Stomach (tissue), 4 donors: ENCODE data around the gene GTF2E1.
"Not testable (repeated sequence)": the region's sequence is repeated elsewhere in the genome, so short reads cannot be mapped to it uniquely, and the experiment has no call there.

Experiments
- POLR2A ChIP-seq, 4 donors: fragments of 450-650 bp; IDR thresholded peaks; one replicate each; pipeline ENCODE4 v1.6.1; 2016; ENCODE audit warnings: antibody characterized with exemption in 4 of 4, control low read depth in 2 of 4, mild to moderate bottlenecking in 1 of 4, moderate library complexity in 1 of 4
- POLR2AphosphoS5 ChIP-seq, 3 donors: sonication (generic); formaldehyde crosslinking; IDR thresholded peaks; one replicate each; pipeline ENCODE4 v1.6.1; 2016; ENCODE audit warnings: antibody characterized with exemption in 3 of 3
- TF ChIP-seq, protein P1 (sequence below), 7 experiments: fragments of 450-650 bp in 4 of 7; fragments of 200-600 bp in 3 of 7; sonication (generic) in 3 of 7; IDR thresholded peaks; one replicate each; pipeline ENCODE4 v1.5.1; 2016 to 2019; ENCODE audit warnings: antibody characterized with exemption in 7 of 7, control low read depth in 2 of 7, mild to moderate bottlenecking in 1 of 7

DNA sequence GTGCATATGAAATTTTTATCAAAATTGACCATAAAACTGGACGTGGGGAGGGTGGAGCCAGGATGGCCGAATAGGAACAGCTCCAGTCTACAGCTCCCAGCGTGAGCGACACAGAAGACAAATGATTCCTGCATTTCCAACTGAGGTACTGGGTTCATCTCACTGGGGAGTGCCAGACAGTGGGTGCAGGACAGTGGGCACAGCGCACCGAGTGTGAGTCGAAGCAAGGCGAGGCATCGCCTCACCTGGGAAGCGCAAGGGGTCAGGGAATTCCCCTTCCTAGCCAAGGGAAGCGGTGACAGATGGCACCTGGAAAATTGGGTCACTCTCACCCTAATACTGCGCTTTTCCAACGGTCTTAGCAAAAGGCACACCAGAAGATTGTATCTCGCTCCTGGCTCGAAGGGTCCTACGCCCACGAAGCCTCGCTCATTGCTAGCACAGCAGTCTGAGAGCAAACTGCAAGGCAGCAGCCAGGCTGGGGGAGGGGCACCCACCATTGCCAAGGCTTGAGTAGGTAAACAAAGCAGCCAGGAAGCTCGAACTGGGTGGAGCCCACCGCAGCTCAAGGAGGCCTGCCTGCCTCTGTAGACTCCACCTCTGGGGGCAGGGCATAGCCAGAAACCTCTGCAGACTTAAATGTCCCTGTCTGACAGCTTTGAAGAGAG, 23.2 kb upstream of the GTF2E1 start:
- TF ChIP-seq, protein P1, sequence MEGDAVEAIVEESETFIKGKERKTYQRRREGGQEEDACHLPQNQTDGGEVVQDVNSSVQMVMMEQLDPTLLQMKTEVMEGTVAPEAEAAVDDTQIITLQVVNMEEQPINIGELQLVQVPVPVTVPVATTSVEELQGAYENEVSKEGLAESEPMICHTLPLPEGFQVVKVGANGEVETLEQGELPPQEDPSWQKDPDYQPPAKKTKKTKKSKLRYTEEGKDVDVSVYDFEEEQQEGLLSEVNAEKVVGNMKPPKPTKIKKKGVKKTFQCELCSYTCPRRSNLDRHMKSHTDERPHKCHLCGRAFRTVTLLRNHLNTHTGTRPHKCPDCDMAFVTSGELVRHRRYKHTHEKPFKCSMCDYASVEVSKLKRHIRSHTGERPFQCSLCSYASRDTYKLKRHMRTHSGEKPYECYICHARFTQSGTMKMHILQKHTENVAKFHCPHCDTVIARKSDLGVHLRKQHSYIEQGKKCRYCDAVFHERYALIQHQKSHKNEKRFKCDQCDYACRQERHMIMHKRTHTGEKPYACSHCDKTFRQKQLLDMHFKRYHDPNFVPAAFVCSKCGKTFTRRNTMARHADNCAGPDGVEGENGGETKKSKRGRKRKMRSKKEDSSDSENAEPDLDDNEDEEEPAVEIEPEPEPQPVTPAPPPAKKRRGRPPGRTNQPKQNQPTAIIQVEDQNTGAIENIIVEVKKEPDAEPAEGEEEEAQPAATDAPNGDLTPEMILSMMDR (IDR thresholded peaks at IDR 0.05) = peak in 1 of 7 experiments; percentile 18
- TF ChIP-seq POLR2AphosphoS5 (IDR thresholded peaks at IDR 0.05) = peak; percentile 16 to 48 (median 32)
- not testable (repeated sequence) for TF ChIP-seq POLR2A (IDR thresholded peaks at IDR 0.05)
